H1 (cell line): ENCODE results near the gene HJURP. TPM values are rescaled to one million over a fixed set of nuclear protein-coding genes. Genes with fewer than 3 reads are reported as not detected.

Source experiments
- RFX5 ChIP-seq: IDR thresholded peaks from 2 replicates; pipeline ENCODE4 v1.6.1; 2011; ENCODE audit warnings: low read depth, low read length, improper control_type of control experiment, borderline replicate concordance
- polyA plus RNA-seq, 7 experiments: library from polyadenylated mRNA; depleted of rRNA in 3 of 7; stranded (reverse) in 5 of 7; unstranded in 2 of 7; fragments of >200 nt in 5 of 7; fragments of 200-250 nt in 2 of 7; gene quantifications; 1 replicate in 5 of 7; 2 replicates in 1 of 7; 4 replicates in 1 of 7; pipeline versions ENCODE4 v1.2.1 to v1.2.3, GENCODE V29; 2011 to 2013; ENCODE audit warnings: missing spikeins in 2 of 7, mixed read lengths in 2 of 7
- total RNA-seq: library from RNA; stranded (reverse); fragmentation: NEBNext Ultra II Directional; extraction: Animal tissue kit (Norgen Biotek cat#: 25700); gene quantifications from 2 replicates; pipeline ENCODE4 v1.2.1, GENCODE V29; 2021

Gene HJURP
- total and polyA plus RNA-seq, 2 of the 8 experiments (the other 6 are each of a cell fraction or from before 2014, with no cell fraction given), result 49.3 to 60.5 TPM

DNA sequence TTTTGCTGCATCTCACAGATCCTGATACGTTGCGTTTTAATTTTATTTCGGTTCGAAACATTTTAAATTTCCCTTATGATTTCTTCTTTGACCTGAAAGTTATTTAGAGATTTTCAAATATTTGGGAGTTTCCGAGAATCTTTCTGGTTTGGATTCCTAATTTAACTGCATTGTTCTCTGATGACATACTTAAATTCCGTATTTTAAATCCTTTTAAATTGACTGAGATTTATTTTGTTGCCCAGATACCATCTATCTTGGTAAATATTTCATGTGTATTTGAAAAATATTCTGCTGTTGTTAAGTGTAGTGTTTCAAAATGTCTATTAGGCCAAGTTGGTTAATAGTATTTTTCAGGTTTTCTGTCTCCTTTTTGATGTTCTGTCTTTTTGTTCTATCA, 38.5 kb downstream of the HJURP start (continued):
- TF ChIP-seq RFX5, result no peak
